CD4-positive, alpha-beta T cell treated with Interleukin-10 for 1 hour (primary cell): ENCODE data around the gene MMP17.

ENCODE experiments used
- DNase-seq: peaks from one replicate; pipeline ENCODE4 v3.0.0-alpha.2; 2020

MMP17 gene

GRCh38 chr12:131896080-131896810, 68.1 kb downstream of the MMP17 start:
- peak; percentile 66 for DNase-seq

- DNase-seq, result no peak
Measured at GRCh38 chr12:131896811-131897270, 68.6 kb downstream of the MMP17 start.

GRCh38 chr12:131897276-131897675, 69.1 kb downstream of the MMP17 start:
- no peak for DNase-seq

- no peak for DNase-seq
Measured at GRCh38 chr12:131897875-131898274, 69.7 kb downstream of the MMP17 start.

GRCh38 chr12:131900397-131900796, 72.2 kb downstream of the MMP17 start:
- no peak for DNase-seq
